Breast epithelium (tissue), 4 donors: ENCODE data around the gene OTUD1. TPM values are rescaled to one million over a fixed set of nuclear protein-coding genes. Genes with fewer than 3 reads are reported as not detected.

Experiments used
- DNase-seq, 2 donors: peaks; one replicate each; pipeline ENCODE4 v3.0.0-alpha.2; 2019; ENCODE audit warnings: low spot score in 2 of 2
- H3K27ac ChIP-seq, 2 donors: fragments of 200-600 bp; sonication (generic) in 1 of 2; one replicate each; pipeline ENCODE4 v1.5.1; 2016 to 2019; ENCODE audit warnings: mild to moderate bottlenecking in 1 of 2
- H3K27me3 ChIP-seq, 2 donors: fragments of 200-600 bp; sonication (generic) in 1 of 2; one replicate each; pipeline versions ENCODE4 v1.5.1 to v1.6.0; 2017 to 2019; ENCODE audit warnings: control low read depth in 1 of 2, mild to moderate bottlenecking in 1 of 2
- H3K36me3 ChIP-seq: fragments of 200-600 bp; one replicate; pipeline ENCODE4 v1.5.1; 2019
- H3K4me1 ChIP-seq, 2 donors: fragments of 200-600 bp; sonication (generic); one replicate each; pipeline ENCODE4 v1.5.1; 2016 to 2019; ENCODE audit warnings: control low read depth in 1 of 2
- H3K4me3 ChIP-seq, 3 donors: fragments of 200-600 bp; sonication (generic); 1 replicate in 2 of 3; 2 replicates in 1 of 3; pipeline ENCODE4 v1.5.1; 2016 to 2019; ENCODE audit warnings: mild to moderate bottlenecking in 3 of 3, moderate library complexity in 2 of 3
- H3K9me3 ChIP-seq, 2 donors: fragments of 200-600 bp; sonication (generic) in 1 of 2; one replicate each; pipeline ENCODE4 v1.5.1; 2016 to 2019; ENCODE audit warnings: control low read depth in 1 of 2
- POLR2A ChIP-seq: fragments of 450-650 bp; IDR thresholded peaks from one replicate; pipeline ENCODE4 v1.6.1; 2016; ENCODE audit warnings: antibody characterized with exemption, mild to moderate bottlenecking, moderate library complexity
- POLR2AphosphoS5 ChIP-seq, 3 donors: sonication (generic); formaldehyde crosslinking; IDR thresholded peaks; one replicate each; pipeline ENCODE4 v1.6.1; 2017; ENCODE audit warnings: antibody characterized with exemption in 3 of 3
- intact Hi-C: fragments of 100-400 bp; cut with DNase I; formaldehyde crosslinking; loops from one replicate; pipeline ENCODE4 v1.15.1; 2023; ENCODE audit warnings: low total_unique reads
- total RNA-seq, 3 donors: library from RNA; depleted of rRNA; stranded (reverse); fragments of >200 nt; gene quantifications; one replicate each; pipeline ENCODE4 v1.1.0, GENCODE V29; 2016
- TF ChIP-seq, protein P1 (sequence below), 3 donors: fragments of 450-650 bp; IDR thresholded peaks; one replicate each; pipeline ENCODE4 v1.5.1; 2016 to 2017; ENCODE audit warnings: antibody characterized with exemption in 3 of 3, mild to moderate bottlenecking in 3 of 3, moderate library complexity in 3 of 3

OTUD1 gene
- total RNA-seq, 3 donors from 2014 or later, result 8.8 to 20.2 (median 15.7) TPM

DNA sequence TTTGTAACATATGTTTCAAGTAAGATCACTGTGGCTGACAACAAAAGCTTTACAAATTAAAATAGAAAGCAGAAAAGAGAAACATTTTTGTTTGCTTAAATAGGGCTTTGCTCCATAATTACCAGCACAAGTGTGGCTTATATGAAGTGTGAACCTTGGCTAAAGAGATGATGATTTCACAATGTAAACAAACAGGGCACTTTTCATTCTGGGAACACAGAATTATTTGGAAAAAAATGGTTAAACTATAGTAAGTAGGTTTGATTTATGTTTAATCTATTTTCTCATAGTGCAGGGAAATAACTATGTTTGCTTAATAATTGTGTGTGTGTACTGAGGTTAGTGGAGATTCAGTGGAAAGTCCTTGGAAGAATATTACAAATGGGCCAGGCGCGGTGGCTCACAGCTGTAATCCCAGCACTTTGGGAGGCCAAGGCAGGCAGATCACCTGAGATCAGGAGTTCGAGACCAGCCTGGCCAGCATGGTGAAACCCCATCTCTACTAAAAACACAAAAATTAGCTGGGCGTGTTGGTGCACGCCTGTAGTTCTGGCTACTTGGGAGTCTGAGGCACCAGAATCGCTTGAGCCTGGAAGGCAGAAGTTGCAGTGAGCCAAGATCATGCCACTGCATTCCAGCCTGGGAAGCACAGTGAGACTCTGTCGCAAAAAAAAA, 19.1 kb upstream of the OTUD1 start:
- Histone ChIP-seq H3K27ac (no peak overlapping the region), H3K27me3 (no peaks in the 10 kb centered on the region), H3K4me3 (no peak overlapping the region), H3K4me1 (no peaks in the 10 kb centered on the region), H3K36me3 (no peaks in the 10 kb centered on the region), H3K9me3 (no peaks in the 10 kb centered on the region)
- peak in 1 of 2 donors; percentile 33 for DNase-seq
- intact Hi-C loops, result no loop called here
- TF ChIP-seq POLR2AphosphoS5 (IDR thresholded peaks at IDR 0.05) (no peak), POLR2A (no peak)

DNA sequence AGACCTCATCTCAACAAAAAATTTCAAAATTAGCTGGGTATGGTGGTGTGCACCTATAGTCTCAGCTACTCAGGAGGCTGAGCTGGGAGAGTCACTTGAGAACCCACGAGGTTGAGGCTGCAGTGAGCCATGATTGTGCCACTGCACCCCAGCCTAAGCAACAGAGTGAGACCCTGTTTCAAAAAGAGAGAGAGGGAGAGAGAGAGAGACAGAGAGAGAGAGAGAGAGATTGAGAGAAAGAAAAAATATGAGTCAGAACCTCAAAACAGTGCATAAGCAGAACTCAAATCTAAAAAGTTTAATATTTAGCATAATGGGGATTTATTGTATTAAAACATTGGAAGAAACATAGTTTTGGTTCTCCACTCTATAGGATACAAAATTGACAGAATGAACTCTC, 17.5 kb upstream of the OTUD1 start:
- Histone ChIP-seq H3K36me3 (no peaks in the 10 kb centered on the region), H3K4me1 (no peaks in the 10 kb centered on the region), H3K9me3 (no peaks in the 10 kb centered on the region), H3K4me3 (no peak overlapping the region), H3K27ac (no peak overlapping the region), H3K27me3 (no peaks in the 10 kb centered on the region)
- DNase-seq, result no peak
- TF ChIP-seq POLR2A (no peak), POLR2AphosphoS5 (IDR thresholded peaks at IDR 0.05) (no peak)
- TF ChIP-seq, protein P1, sequence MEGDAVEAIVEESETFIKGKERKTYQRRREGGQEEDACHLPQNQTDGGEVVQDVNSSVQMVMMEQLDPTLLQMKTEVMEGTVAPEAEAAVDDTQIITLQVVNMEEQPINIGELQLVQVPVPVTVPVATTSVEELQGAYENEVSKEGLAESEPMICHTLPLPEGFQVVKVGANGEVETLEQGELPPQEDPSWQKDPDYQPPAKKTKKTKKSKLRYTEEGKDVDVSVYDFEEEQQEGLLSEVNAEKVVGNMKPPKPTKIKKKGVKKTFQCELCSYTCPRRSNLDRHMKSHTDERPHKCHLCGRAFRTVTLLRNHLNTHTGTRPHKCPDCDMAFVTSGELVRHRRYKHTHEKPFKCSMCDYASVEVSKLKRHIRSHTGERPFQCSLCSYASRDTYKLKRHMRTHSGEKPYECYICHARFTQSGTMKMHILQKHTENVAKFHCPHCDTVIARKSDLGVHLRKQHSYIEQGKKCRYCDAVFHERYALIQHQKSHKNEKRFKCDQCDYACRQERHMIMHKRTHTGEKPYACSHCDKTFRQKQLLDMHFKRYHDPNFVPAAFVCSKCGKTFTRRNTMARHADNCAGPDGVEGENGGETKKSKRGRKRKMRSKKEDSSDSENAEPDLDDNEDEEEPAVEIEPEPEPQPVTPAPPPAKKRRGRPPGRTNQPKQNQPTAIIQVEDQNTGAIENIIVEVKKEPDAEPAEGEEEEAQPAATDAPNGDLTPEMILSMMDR (IDR thresholded peaks at IDR 0.05), result no peak
- intact Hi-C loops, result no loop called here

DNA sequence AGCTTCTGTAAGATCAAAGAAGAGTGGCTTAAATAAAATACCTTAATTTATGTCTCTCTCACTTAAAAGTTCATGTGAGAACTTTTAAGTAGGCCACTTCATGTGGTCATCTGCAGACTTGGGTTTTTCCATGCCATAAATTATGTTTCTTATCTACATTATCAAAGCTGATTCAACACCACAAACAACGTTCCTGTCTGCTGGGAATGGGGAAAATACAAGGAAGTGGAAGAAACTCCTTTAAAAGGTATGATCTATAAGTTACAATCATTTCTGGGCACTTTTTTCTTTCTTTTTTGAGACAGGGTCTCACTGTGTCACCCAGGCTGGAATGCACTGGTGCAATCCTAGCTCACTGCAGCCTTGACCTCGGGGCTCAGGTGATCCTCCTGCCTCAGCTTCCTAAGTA, 16.9 kb upstream of the OTUD1 start:
- no peaks in the 10 kb centered on the region for H3K4me1 ChIP-seq
- intact Hi-C loops, result no loop called here
- TF ChIP-seq POLR2AphosphoS5 (IDR thresholded peaks at IDR 0.05) (no peak), POLR2A (no peak)
- TF ChIP-seq, protein P1 (IDR thresholded peaks at IDR 0.05), result no peak

DNA sequence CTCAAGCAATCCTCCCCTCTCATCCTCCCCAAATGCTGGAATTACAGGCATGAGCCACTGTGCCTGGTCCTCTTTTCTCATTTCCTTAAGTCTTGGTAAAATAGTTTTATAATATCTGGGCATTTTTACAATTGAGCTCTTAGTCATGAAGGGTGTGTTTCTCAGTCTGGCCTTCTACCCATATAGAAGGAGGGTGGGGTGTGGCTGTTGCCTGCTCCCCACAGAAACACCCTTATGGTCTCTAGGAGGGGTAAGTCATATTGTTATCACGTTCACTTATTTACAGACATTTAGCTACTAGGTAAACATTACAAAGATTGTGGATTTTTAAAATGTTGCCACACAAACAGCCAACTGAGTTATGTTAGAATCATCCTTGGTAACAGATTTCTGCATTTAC, 6.7 kb upstream of the OTUD1 start:
- H3K27me3 ChIP-seq, result no peaks in the 10 kb centered on the region
- no peak overlapping the region for H3K4me3 ChIP-seq
- no peaks in the 10 kb centered on the region for H3K36me3 ChIP-seq
- TF ChIP-seq, protein P1 (IDR thresholded peaks at IDR 0.05), result no peak
- TF ChIP-seq POLR2A, result no peak
- TF ChIP-seq POLR2AphosphoS5 (IDR thresholded peaks at IDR 0.05), result no peak
- no peaks in the 10 kb centered on the region for H3K9me3 ChIP-seq
- no peaks in the 10 kb centered on the region for H3K4me1 ChIP-seq
- no peak overlapping the region for H3K27ac ChIP-seq
- DNase-seq, result no peak
- intact Hi-C loops, result no loop called here

More for the DNA sequence above, 16.9 kb upstream of the OTUD1 start:
- Histone ChIP-seq H3K9me3 (no peaks in the 10 kb centered on the region), H3K36me3 (no peaks in the 10 kb centered on the region), H3K27ac (no peak overlapping the region), H3K4me3 (no peak overlapping the region), H3K27me3 (no peaks in the 10 kb centered on the region)
- DNase-seq, result no peak

DNA sequence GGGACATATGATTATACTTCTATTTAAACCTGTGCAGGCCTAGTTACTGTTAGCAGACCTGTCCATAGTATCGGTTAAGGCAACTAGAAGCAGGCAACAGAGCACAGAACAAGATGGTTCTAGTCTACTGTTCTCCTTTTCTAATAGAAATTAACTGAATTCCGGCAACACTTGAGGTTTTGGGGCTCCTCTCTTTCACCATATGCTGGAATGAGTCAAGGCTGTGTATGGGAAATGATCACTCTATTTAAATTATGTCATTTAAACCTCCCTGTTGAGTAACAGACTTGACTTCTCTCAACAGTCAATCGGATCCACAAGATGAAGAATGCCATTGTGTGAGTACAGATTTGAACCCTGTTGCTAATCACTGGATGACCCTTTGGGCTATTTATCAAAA, 6.2 kb upstream of the OTUD1 start:
- intact Hi-C loops, result no loop called here
- Histone ChIP-seq H3K4me3 (no peak overlapping the region), H3K27me3 (no peaks in the 10 kb centered on the region), H3K4me1 (no peaks in the 10 kb centered on the region), H3K36me3 (no peaks in the 10 kb centered on the region), H3K9me3 (no peaks in the 10 kb centered on the region), H3K27ac (no peak overlapping the region)
- TF ChIP-seq, protein P1 (IDR thresholded peaks at IDR 0.05), result no peak
- TF ChIP-seq POLR2A (no peak), POLR2AphosphoS5 (IDR thresholded peaks at IDR 0.05) (no peak)
- no peak for DNase-seq
